Measurements from ENCODE around the gene AEBP1.
A peak's percentile ranks its signal among the peaks of the same experiment; 100 is the strongest.

AEBP1 gene

DNA sequence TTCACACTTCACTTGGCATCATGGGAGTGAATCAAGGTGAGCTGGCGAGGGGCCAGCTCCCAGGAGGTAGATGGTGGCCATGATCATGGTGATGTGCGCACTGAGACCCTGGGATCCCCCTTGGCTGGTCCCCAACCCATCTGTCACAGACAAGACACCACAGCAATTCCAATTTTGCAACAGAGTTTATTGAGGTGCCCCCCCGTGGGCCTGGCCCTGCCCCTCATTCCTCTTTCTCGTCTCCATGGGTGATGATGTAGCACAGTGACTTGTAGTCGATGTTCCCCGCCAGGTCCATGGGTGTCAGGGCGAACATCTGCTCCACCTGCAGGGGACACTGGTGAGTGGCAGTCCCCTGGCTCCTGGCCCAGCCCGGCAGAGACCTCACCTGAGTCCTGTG, 34.6 kb downstream of the AEBP1 start:
- Mint-ChIP-seq H3K4me3 (no peak overlapping the region), H3K27ac (no peak overlapping the region), H3K9me3 (no peaks in the 10 kb centered on the region), H3K27me3 (peaks cover 49% of the 10 kb centered on the region), H3K4me1 (no peaks in the 10 kb centered on the region), H3K36me3 (no peaks in the 10 kb centered on the region)
- CTCF ChIA-PET, result no interaction called here
- no peak for DNase-seq

DNA sequence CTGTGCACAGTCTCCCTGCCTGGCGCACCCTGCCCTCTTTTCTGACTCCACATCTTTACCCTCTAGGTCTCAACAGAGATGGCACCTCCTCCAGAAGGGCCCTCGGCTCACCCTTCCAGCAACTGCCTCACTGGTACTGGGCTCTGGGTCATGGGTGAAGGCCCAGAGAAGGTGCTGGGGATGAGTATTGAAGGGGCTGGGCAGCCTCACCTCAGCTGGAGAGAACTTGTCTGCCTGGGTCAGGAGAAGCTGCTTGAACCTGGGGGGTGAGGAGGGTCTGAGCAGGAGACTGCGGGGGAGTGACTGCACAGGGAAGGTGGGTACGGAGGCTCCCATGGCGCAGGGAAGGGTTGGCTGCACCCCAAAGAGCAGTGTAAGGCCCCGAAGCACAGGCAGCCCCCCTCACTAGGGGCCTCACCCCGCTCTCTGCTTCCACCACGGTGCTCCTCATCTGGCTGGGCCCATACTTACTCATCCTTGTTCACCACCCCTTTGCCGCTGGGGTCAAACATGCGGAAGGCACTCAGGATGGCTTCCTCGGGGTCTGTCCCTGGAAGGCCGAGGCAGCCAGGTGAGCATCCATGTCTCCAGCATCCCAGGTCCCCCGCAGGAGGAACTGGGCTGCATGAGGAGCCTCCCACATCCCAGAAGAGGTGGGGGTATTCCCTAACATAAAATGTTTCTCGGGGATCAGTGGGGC, 35.3 kb downstream of the AEBP1 start:
- Mint-ChIP-seq H3K27me3 (peaks cover 52% of the 10 kb centered on the region), H3K4me3 (no peak overlapping the region), H3K9me3 (no peaks in the 10 kb centered on the region), H3K36me3 (no peaks in the 10 kb centered on the region), H3K27ac (no peak overlapping the region), H3K4me1 (no peaks in the 10 kb centered on the region)
- no peak for DNase-seq
- CTCF ChIA-PET, result no interaction called here

DNA sequence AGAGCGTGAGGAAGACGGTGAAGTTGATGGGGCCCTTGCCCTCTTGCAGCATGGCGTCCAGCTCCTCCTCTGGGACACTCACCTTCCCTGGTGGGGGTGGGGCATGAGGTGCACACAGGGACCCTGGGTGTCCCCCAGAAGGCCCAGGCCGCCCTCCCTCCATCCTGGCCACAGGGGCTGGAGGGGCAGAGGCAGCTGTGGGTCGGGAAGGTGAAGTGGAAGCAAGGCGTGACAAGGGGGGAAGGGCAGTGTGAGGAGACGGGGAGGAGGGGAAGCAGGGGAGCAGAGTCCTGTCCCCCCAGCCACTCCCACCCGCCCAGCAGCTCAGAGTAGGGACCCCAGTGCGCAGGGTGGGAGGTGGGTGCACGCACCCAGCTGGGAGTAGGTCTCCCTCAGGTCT, 36.2 kb downstream of the AEBP1 start:
- CTCF ChIA-PET, result no interaction called here
- no peaks in the 10 kb centered on the region for H3K36me3 Mint-ChIP-seq
- no peak for DNase-seq
- peaks cover 52% of the 10 kb centered on the region for H3K27me3 Mint-ChIP-seq
- no peaks in the 10 kb centered on the region for H3K9me3 Mint-ChIP-seq
- H3K27ac Mint-ChIP-seq, result no peak overlapping the region
- H3K4me1 Mint-ChIP-seq, result peaks cover 4% of the 10 kb centered on the region
- no peak overlapping the region for H3K4me3 Mint-ChIP-seq

DNA sequence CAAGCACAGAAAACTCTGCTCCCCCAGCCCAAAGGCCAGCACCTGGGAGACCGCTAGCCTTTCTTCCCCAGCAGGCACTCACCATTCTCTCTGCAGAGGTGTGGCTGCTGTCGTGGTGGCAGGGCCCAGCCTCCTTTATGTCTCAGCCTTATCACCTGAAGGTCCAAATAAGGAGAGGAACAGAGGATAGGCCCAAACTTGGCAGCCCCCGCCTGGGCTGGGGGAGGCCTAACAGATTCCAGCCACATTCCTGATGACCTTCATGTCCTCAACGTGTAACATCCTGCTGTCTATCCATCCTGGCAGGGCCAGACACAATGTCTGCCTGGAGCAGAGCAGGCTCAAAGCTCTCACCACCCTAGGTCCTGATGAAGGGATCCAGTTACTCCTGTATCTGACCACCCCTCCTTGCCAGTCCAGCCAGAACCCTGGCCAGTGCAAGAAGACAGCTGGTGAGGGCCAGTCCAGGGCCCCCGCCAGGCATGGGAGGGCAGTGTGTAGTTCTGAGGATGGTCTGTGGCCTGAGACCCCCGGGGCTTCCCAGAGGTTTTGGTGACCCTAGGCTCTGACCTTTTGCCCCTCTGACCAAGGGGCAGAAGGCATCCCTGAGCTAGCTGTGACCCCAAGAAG, 37.2 kb downstream of the AEBP1 start, which contains the start of gene MYL7:
Gene MYL7, minus strand, starts transcription at position 112 of the 630 bp plus-strand sequence. Its CDS starts 27 bp downstream, at position 85.
- Mint-ChIP-seq H3K4me3 (no peak within 1 kb of the TSS), H3K4me1 (peaks cover 12% of the 10 kb centered on the region), H3K27me3 (peaks cover 58% of the 10 kb centered on the region), H3K36me3 (no peaks in the 10 kb centered on the region), H3K27ac (no peak within 1 kb of the TSS), H3K9me3 (no peaks in the 10 kb centered on the region)
- no peak for DNase-seq
- CTCF ChIA-PET, result interaction anchor here (0.9 to 1.5 kb wide), 2 partner anchors 13 to 393 kb away, joined by 3 read pairs; no protein-coding TSS in a partner anchor

DNA sequence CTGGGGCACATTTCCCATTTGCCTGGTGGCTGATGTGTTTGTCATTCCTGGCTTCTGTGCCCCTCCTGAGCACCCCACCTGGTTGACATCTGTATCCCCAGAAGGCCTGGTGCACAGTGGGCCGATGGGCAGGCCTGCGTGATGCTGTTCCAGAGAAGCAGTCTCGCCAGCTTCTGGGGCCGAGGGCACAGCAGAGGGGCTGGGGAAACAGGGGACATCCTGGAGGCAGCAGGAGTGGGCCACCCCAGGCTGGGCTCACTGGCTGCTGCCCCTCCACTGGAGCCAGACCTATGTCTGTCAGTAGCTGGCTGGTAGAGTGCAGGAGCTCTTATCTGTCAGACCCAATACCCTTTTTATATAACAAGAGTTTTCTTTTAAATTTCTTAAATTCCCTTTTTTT, 37.9 kb downstream of the AEBP1 start:
- Mint-ChIP-seq H3K4me1 (peaks cover 16% of the 10 kb centered on the region), H3K27me3 (peaks cover 64% of the 10 kb centered on the region), H3K27ac (no peak overlapping the region), H3K9me3 (no peaks in the 10 kb centered on the region), H3K4me3 (no peak overlapping the region), H3K36me3 (no peaks in the 10 kb centered on the region)
- CTCF ChIA-PET, result interaction anchor here (0.6 to 1.5 kb wide), 3 partner anchors 12 to 392 kb away, joined by 3 read pairs; no protein-coding TSS in a partner anchor
- DNase-seq, result no peak

DNA sequence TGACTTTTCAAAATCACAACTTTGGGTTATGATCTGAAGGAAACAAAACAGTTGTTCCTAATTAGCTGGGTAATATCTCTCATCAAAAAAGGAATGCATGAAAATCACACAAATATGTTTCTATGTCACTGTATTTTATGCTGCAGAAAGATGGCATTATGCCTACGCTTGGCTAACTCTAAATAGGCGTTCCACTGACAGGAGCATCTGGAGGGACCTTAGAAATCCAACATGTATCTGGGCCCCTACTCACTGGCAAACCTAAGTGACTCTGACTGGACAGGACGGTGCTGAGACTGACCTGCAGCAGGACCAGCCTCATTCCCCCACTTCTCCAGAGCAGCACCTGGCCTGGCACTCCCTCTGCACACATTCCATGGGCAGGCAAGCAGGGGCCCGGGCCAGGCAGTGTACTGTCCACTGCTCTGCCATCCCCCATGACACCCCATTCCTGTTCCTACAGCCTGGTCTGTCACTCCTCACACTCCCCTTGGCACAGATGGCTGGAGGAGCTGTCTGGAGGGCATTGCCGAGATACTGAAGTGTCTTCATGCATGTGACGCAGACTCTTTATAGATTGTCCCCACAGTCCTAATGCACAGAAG, 39.6 kb downstream of the AEBP1 start:
- CTCF ChIA-PET, result no interaction called here
- Mint-ChIP-seq H3K27ac (no peak overlapping the region), H3K36me3 (no peaks in the 10 kb centered on the region), H3K9me3 (no peaks in the 10 kb centered on the region), H3K4me1 (peaks cover 16% of the 10 kb centered on the region), H3K27me3 (peaks cover 66% of the 10 kb centered on the region), H3K4me3 (no peak overlapping the region)
- DNase-seq, result peak; percentile 13

DNA sequence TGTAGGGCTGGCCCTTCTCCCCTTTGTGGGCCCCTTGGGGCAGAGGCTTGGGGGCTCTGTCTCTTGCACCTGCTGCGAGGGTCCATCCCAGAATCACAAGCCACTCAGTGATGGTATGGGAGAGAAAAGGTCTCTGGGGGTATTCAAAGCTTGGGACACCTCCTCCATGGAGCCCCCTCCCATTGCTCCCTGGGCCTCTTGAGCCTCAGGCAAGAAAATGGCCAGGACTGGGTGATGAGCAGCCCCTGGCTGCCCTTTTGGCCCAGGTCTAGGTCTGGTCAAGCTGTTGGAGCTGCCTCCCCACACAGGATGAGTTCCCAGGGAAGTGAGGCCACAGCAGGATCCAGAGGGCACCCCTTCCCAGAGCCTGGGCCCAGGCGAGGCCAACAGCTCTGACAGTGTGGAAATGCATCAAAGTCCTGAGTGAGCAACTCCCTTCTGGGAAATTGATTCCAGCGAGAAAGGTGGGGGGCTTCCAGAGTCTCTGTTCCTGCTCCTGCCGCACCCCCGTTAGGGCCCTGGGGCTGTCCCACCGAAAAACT, 40.4 kb downstream of the AEBP1 start:
- Mint-ChIP-seq H3K27ac (no peak overlapping the region), H3K4me1 (peaks cover 16% of the 10 kb centered on the region), H3K4me3 (no peak overlapping the region), H3K9me3 (no peaks in the 10 kb centered on the region), H3K36me3 (no peaks in the 10 kb centered on the region), H3K27me3 (peaks cover 63% of the 10 kb centered on the region)
- CTCF ChIA-PET, result no interaction called here
- peak; percentile 6 for DNase-seq

DNA sequence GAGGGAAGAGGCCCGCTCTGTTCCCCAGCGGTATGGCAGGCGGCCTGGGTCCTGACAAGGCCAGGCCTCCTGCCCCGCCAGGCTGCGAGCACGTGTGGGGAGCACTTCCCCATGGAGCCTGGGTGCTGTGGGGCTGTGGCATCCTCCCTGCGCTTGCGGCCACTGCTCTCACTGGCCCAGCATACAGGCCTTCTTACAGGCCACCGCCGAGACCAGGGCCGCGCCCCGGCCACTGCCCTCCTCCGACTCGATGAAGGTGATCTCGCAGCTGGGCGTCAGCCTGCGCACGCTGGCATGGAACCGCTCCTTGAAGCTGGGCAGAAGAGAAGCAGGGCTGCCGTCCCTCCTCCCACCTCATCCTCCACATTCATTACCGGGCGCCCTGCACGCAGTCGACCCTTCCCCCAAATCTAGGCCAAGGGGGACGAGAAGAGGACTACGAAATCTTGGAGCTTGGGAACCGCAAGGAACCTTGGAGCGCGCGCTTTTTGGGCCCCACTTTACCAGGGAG, 40.9 kb downstream of the AEBP1 start:
- no peak for DNase-seq
- peaks cover 58% of the 10 kb centered on the region for H3K27me3 Mint-ChIP-seq
- H3K9me3 Mint-ChIP-seq, result no peaks in the 10 kb centered on the region
- H3K36me3 Mint-ChIP-seq, result no peaks in the 10 kb centered on the region
- no peak overlapping the region for H3K27ac Mint-ChIP-seq
- CTCF ChIA-PET, result no interaction called here
- peaks cover 16% of the 10 kb centered on the region for H3K4me1 Mint-ChIP-seq
- peak overlapping the region; percentile 62 for H3K4me3 Mint-ChIP-seq

DNA sequence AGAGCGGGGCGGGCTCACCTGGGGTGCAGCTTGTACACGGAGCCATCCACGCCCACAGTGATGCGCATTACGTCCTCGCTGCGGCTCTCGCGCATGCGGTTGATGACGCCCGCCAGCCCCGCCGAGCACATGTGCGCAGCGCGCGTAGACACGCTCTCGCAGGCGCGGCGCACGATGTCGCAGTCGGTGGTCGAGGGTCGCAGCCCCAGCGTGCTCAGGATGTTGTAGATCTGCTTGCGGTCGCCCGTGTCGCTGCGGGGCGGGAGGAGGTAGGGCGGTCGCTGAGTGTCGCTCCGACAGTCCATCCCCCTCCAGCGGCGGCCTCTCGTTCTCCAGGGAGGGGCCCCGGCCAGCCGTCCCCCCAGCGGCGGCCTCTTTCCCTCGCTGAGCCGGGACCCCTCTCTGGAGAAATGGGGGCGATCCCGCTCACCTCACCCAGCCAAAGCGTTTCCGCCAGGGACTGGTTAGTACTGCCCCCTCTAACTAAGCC, 41.4 kb downstream of the AEBP1 start:
- no peak overlapping the region for H3K27ac Mint-ChIP-seq
- peaks cover 58% of the 10 kb centered on the region for H3K27me3 Mint-ChIP-seq
- H3K4me1 Mint-ChIP-seq, result peaks cover 16% of the 10 kb centered on the region
- H3K9me3 Mint-ChIP-seq, result no peaks in the 10 kb centered on the region
- CTCF ChIA-PET, result no interaction called here
- peak overlapping the region; percentile 62 for H3K4me3 Mint-ChIP-seq
- peak; percentile 68 for DNase-seq
- H3K36me3 Mint-ChIP-seq, result no peaks in the 10 kb centered on the region

DNA sequence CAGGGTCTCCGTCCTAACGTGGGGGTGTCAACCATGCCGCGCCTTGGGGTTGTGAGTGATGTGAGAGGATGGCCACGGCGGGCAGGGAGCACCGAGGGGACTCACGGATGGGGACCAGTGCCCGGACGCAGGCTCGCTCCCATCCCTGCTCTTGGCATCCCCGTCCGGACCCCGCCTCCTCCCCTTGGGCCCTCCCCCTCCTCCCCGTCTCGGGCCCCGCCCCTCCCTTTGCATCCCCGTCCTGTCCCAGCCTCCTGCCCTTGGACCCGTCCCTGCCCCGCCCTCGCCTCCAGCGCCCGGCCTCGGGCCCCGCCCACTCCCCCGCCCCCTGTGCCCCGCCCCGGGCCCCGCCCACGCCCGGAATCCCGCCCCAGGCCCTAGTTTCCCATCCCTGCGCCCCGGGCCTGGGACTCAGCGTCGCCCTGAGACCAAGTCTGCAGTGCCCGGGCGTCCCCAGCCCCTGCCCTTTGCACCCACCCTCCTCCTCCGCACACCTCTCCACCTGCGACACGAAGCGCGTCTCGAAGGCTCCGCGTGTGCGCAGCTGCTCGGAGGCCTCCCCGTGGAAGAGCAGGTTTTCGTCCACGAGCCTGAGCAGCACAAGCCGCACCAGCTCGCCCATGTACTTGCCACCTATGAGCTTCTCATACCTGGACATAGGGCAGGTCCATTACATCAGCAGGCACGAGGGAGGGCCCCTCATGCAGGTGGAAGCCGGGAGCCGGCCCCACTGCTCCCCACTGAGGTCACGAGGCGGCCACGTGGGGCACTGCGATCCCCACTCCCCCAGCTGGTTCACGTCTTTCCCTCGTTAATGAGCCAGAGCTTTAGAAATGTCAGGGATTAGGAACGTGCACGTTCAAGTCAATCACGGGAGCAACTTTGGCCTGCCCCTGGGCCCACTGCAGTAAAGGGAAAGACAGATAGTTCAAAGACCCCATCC, 42.1 kb downstream of the AEBP1 start:
- DNase-seq, result peak; percentile 80
- CTCF ChIA-PET, result no interaction called here
- peaks cover 16% of the 10 kb centered on the region for H3K4me1 Mint-ChIP-seq
- H3K9me3 Mint-ChIP-seq, result no peaks in the 10 kb centered on the region
- H3K4me3 Mint-ChIP-seq, result peak overlapping the region; percentile 62
- no peak overlapping the region for H3K27ac Mint-ChIP-seq
- H3K27me3 Mint-ChIP-seq, result peaks cover 58% of the 10 kb centered on the region
- H3K36me3 Mint-ChIP-seq, result no peaks in the 10 kb centered on the region

DNA sequence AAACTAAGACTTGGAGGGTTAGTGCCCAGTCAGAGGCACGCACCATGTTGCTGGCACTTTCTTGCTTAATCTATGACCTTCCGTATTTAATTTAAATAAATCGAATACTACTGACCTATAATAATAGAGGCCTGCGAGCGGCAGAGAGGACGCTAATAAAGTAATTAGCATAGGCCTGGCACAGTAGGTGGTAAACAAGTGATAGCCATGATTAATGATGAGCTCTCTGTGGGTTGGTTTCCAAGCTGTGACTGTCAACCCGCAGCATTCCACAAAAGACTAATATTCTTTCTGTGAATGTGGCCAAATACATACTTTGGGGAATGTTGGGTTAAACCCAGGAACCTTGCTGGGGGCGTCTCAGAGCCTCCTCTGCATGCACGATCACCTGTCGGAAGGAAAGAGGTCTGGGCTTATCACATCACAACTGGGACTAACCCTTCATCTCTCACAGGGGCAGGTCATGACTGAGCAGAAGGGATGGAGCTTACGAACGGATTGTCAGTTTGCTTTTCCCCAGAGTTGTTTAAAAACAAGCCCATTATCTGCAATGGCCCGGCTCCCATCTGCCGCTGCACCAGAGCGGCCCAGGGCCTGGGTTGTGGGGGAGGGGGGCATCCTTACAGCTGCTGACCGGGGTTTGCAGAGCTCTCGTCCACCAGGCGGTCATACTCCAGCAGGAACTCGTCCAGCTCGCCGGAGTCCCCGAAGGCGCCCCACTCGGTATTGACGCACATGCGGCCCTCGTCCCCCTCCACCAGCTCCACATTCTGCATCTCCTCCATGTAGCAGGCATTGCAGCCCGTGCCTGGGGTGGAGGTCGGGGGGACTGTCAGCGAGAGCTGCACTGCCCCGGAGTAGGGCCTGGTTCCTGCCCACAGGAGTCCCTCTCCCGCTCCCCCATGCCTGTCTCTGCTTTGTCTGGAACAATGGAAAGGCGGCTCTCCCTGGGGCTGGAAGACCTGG, 43.2 kb downstream of the AEBP1 start:
- peaks cover 50% of the 10 kb centered on the region for H3K27me3 Mint-ChIP-seq
- H3K4me3 Mint-ChIP-seq, result no peak overlapping the region
- CTCF ChIA-PET, result no interaction called here
- H3K36me3 Mint-ChIP-seq, result no peaks in the 10 kb centered on the region
- no peaks in the 10 kb centered on the region for H3K9me3 Mint-ChIP-seq
- H3K4me1 Mint-ChIP-seq, result peaks cover 16% of the 10 kb centered on the region
- peak; percentile 14 for DNase-seq
- H3K27ac Mint-ChIP-seq, result no peak overlapping the region

DNA sequence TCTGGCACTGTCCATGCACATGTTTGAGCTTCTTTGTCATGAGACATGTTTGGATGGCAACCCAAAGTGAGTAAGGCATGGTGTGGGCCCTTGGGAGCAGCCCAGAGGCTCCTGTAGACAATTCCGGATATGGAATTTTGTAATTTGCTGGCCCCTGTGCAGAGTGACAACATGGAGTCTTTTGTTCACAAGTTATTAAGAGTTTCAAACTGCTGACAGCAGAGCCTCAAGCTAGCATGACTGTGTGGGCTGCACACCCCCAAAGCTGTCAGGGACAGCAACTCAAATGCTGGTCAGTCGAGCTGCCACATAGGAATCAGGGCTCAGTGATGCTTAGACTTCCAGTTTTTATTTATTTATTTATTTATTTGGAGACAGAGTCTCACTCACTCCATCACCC, 44.0 kb downstream of the AEBP1 start:
- H3K36me3 Mint-ChIP-seq, result no peaks in the 10 kb centered on the region
- H3K4me3 Mint-ChIP-seq, result no peak overlapping the region
- DNase-seq, result no peak
- H3K27me3 Mint-ChIP-seq, result peaks cover 48% of the 10 kb centered on the region
- H3K27ac Mint-ChIP-seq, result no peak overlapping the region
- peaks cover 16% of the 10 kb centered on the region for H3K4me1 Mint-ChIP-seq
- CTCF ChIA-PET, result no interaction called here
- no peaks in the 10 kb centered on the region for H3K9me3 Mint-ChIP-seq

Data from activated naive CD4-positive, alpha-beta T cell treated with anti-CD3 and anti-CD28 coated beads, Interleukin-2, amount 10 ng/mL, durations not matched to agents 7 days and 5 days (primary cell).